Nephron progenitor cell (in vitro differentiated cells): ENCODE data around the gene MTCL1.

Source experiments
- DNase-seq: peaks from one replicate; pipeline ENCODE4 v3.0.0; 2021
- H3K27ac Mint-ChIP-seq: 2 replicates; pipeline ENCODE4 v1.8.0; 2021; ENCODE audit warnings: mild to moderate bottlenecking, moderate library complexity, mixed read lengths
- H3K27me3 Mint-ChIP-seq: 2 replicates; pipeline ENCODE4 v1.8.0; 2021; ENCODE audit warnings: mild to moderate bottlenecking, low read depth, mixed read lengths; ENCODE audit not compliant: poor library complexity
- H3K36me3 Mint-ChIP-seq: 2 replicates; pipeline ENCODE4 v1.8.0; 2021; ENCODE audit warnings: low read depth, mixed read lengths
- H3K4me1 Mint-ChIP-seq: 2 replicates; pipeline ENCODE4 v1.8.0; 2021; ENCODE audit warnings: mixed read lengths
- H3K4me3 Mint-ChIP-seq: 2 replicates; pipeline ENCODE4 v1.8.0; 2021; ENCODE audit warnings: mild to moderate bottlenecking, moderate library complexity, mixed read lengths
- H3K9me3 Mint-ChIP-seq: 2 replicates; pipeline ENCODE4 v1.8.0; 2021; ENCODE audit warnings: mild to moderate bottlenecking, moderate library complexity, mixed read lengths
- CTCF ChIP-seq: fragments of 200-600 bp; sonication (generic); IDR thresholded peaks from 2 replicates; pipeline ENCODE4 v1.5.0; 2021; ENCODE audit warnings: antibody characterized with exemption

MTCL1 gene

DNA sequence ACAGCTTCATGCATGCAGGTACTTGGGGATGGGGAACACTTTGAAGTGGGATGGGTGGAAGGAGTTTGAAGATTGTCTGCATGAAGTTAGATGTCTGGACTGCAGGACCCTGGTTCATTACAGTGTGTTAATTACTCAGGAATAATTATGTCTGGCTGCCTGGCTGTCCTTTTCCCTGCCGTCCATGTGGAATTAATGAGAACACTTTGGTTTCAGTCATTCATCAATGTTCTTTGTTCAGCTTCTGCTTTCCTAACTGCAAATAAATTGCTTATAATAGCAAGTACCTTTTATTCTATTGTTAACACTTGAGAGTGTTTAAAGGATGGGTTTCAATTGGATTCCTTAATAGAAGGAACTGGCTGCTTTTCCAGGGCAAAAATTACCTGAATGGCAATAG, 35.8 kb downstream of the MTCL1 start:
- DNase-seq = no peak
- no peaks in the 10 kb centered on the region for H3K9me3 Mint-ChIP-seq
- H3K4me1 Mint-ChIP-seq = no peaks in the 10 kb centered on the region
- H3K27me3 Mint-ChIP-seq = no peaks in the 10 kb centered on the region
- peaks cover 12% of the 10 kb centered on the region for H3K36me3 Mint-ChIP-seq
- H3K27ac Mint-ChIP-seq = no peak overlapping the region
- no peak for TF ChIP-seq CTCF
- H3K4me3 Mint-ChIP-seq = no peak overlapping the region

DNA sequence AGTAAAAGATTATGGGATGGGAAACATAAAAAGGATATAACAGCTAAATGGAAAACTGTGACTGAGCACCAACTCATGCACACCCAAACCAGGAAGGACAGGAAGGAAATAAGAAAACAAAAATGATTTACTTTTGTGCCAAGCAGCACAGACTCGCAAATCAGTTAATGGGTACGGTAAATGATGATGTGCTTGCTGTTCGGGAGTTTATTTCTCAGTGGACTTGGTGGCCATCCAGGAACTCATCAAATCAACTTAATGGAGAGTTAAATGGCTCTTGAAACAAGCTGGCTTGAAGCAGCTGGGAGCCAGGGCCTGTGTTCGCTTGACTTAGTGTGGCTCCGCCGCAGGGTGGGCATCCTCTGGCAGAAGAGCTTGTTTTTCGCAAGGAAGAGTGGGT, 36.2 kb downstream of the MTCL1 start:
- peaks cover 12% of the 10 kb centered on the region for H3K36me3 Mint-ChIP-seq
- H3K27ac Mint-ChIP-seq = no peak overlapping the region
- H3K27me3 Mint-ChIP-seq = no peaks in the 10 kb centered on the region
- no peak for DNase-seq
- no peak overlapping the region for H3K4me3 Mint-ChIP-seq
- H3K9me3 Mint-ChIP-seq = no peaks in the 10 kb centered on the region
- TF ChIP-seq CTCF = no peak
- H3K4me1 Mint-ChIP-seq = no peaks in the 10 kb centered on the region

- Mint-ChIP-seq H3K9me3 (no peaks in the 10 kb centered on the region), H3K36me3 (peaks cover 12% of the 10 kb centered on the region)
- DNase-seq = no peak
These were observed 37.3 kb downstream of the MTCL1 start for GRCh38 chr18:8742387-8743361.

GRCh38 chr18:8744038-8744437, 38.7 kb downstream of the MTCL1 start:
- peaks cover 4% of the 10 kb centered on the region for H3K4me1 Mint-ChIP-seq
- H3K4me3 Mint-ChIP-seq = no peak overlapping the region
- H3K27ac Mint-ChIP-seq = no peak overlapping the region
- no peak for TF ChIP-seq CTCF
- H3K9me3 Mint-ChIP-seq = no peaks in the 10 kb centered on the region
- no peak for DNase-seq
- H3K36me3 Mint-ChIP-seq = peaks cover 5% of the 10 kb centered on the region
- peaks cover 4% of the 10 kb centered on the region for H3K27me3 Mint-ChIP-seq

More at GRCh38 chr18:8742387-8743361, 37.3 kb downstream of the MTCL1 start:
- Mint-ChIP-seq H3K27me3 (peaks cover 1% of the 10 kb centered on the region), H3K4me1 (peaks cover 4% of the 10 kb centered on the region), H3K4me3 (no peak overlapping the region), H3K27ac (no peak overlapping the region)
- TF ChIP-seq CTCF = no peak

DNA sequence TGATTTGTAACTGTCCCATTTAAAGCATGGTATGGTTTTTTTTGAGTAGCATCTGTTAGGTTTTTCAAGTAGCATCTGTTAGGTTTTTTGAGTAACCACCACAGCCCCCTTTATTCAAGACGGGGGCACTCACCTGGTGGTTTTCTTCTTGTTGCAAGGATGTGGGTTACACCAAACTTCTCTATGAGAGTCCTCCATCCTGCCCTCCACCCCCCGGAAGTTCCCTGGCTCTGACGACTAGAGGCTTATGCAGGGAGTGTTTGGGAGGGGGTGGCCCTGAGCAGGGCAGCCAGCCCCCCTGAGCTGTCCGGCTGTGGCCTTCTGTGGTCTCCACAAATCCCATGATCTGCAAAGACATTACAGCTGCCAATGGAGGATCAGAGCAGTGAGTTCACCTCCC, 39.3 kb downstream of the MTCL1 start:
- no peak for DNase-seq
- peaks cover 5% of the 10 kb centered on the region for H3K36me3 Mint-ChIP-seq
- TF ChIP-seq CTCF = no peak
- H3K27ac Mint-ChIP-seq = no peak overlapping the region
- peaks cover 4% of the 10 kb centered on the region for H3K4me1 Mint-ChIP-seq
- no peak overlapping the region for H3K4me3 Mint-ChIP-seq
- H3K9me3 Mint-ChIP-seq = no peaks in the 10 kb centered on the region
- peaks cover 4% of the 10 kb centered on the region for H3K27me3 Mint-ChIP-seq
